ENCODE measurements around the gene DERL3.

DNA sequence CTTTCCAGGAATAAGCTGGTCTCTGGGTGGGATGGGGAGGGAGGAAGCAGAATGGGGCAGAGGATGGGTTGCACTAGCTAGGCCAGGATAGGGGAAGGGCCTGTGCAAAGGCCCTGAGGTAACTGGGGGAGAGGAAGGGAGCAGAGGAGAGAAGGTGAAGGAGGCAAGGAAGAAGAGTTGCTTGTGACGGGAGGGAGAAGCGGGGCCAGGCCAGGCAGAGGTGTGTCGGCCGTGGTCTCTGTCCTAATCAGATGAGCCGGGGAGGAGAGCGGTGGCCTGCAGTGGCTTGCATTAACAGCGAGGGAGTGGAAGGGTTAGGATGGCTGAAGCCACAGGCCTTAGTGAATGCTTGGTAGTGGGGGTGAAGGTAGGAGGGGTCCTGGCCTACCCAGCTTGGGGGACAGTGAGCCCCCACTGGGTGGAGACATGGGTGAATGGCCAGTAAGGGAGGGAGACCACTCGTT lies 6.0 kb upstream of the DERL3 start:
- TF ChIP-seq, protein P1, sequence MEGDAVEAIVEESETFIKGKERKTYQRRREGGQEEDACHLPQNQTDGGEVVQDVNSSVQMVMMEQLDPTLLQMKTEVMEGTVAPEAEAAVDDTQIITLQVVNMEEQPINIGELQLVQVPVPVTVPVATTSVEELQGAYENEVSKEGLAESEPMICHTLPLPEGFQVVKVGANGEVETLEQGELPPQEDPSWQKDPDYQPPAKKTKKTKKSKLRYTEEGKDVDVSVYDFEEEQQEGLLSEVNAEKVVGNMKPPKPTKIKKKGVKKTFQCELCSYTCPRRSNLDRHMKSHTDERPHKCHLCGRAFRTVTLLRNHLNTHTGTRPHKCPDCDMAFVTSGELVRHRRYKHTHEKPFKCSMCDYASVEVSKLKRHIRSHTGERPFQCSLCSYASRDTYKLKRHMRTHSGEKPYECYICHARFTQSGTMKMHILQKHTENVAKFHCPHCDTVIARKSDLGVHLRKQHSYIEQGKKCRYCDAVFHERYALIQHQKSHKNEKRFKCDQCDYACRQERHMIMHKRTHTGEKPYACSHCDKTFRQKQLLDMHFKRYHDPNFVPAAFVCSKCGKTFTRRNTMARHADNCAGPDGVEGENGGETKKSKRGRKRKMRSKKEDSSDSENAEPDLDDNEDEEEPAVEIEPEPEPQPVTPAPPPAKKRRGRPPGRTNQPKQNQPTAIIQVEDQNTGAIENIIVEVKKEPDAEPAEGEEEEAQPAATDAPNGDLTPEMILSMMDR (IDR thresholded peaks at IDR 0.05) = no peak
- TF ChIP-seq POLR2A (IDR thresholded peaks at IDR 0.05) = no peak

Measured in heart left ventricle (tissue), 13 donors.